A549 (cell line): ENCODE data around the gene PGBD5. TPM values are rescaled to one million over a fixed set of nuclear protein-coding genes. Genes with fewer than 3 reads are reported as not detected.

Experiments
- ATAC-seq, 2 experiments: fragments of 200-7000 bp in 1 of 2; fragments of >200 bp in 1 of 2; cut with Nextera tagmentation in 1 of 2; cut with Tn5 transposase in 1 of 2; 3 replicates each; pipeline versions ENCODE4 v1.8.0 to v1.9.1; 2018 to 2020; ENCODE audit warnings: mild to moderate bottlenecking in 1 of 2, moderate library complexity in 1 of 2
- CTCF ChIA-PET: fragments of 300-600 bp; sonication (Branson Sonifier 250); formaldehyde crosslinking; extraction: SDS; loops from one replicate; lab custom pipeline; 2021; ENCODE audit warnings: antibody characterized with exemption, inconsistent platforms; lab: Yijun Ruan, JAX
- POLR2A ChIA-PET: fragments of 350-600 bp; formaldehyde crosslinking; extraction: SDS; loops from one replicate; lab custom pipeline; 2021; ENCODE audit warnings: antibody characterized with exemption, inconsistent platforms; lab: Yijun Ruan, JAX
- DNase-seq, 2 experiments: peaks; one replicate each; pipeline versions ENCODE4 v3.0.0 to v3.0.0-alpha.2; 2011 to 2016; ENCODE audit warnings: low read depth in 1 of 2, low spot score in 1 of 2
- FAIRE-seq: peaks from 2 replicates; lab custom pipeline; 2011; peaks lifted over from hg19 to GRCh38; lab: Jason Lieb, UNC
- H3K27ac ChIP-seq, 2 experiments: fragments of >200 bp; sonication (Bioruptor Twin); formaldehyde crosslinking; 3 replicates each; pipeline ENCODE4 v1.5.1; 2016 to 2017
- H3K4me1 ChIP-seq: fragments of >200 bp; sonication (Bioruptor Twin); formaldehyde crosslinking; 3 replicates; pipeline ENCODE4 v1.6.1; 2016
- H3K4me2 ChIP-seq: fragments of >200 bp; sonication (Bioruptor Twin); formaldehyde crosslinking; 3 replicates; pipeline ENCODE4 v1.6.1; 2016
- H3K4me3 ChIP-seq: fragments of >200 bp; sonication (Bioruptor Twin); formaldehyde crosslinking; 3 replicates; pipeline ENCODE4 v1.5.1; 2016
- H3K9me3 ChIP-seq: fragments of >200 bp; sonication (Bioruptor Twin); formaldehyde crosslinking; 3 replicates; pipeline ENCODE4 v1.6.1; 2016
- EHF ChIP-seq: fragments of 250-450 bp; sonication (Bioruptor Pico); IDR thresholded peaks from 2 replicates; pipeline ENCODE4 v1.5.0; 2020; ENCODE audit warnings: mild to moderate bottlenecking
- FOSB ChIP-seq: fragments of 250-450 bp; sonication (Bioruptor Pico); IDR thresholded peaks from 2 replicates; pipeline ENCODE4 v1.5.0; 2020; ENCODE audit warnings: mild to moderate bottlenecking, moderate library complexity
- FOXS1 ChIP-seq: fragments of 250-450 bp; sonication (Bioruptor Pico); IDR thresholded peaks from 2 replicates; pipeline ENCODE4 v1.5.0; 2020; ENCODE audit warnings: mild to moderate bottlenecking, moderate library complexity
- GATA3 ChIP-seq: IDR thresholded peaks from 2 replicates; pipeline ENCODE4 v1.6.1; 2012; ENCODE audit warnings: borderline replicate concordance
- HEYL ChIP-seq: fragments of 250-450 bp; sonication (Bioruptor Pico); IDR thresholded peaks from 2 replicates; pipeline ENCODE4 v1.8.0; 2021; ENCODE audit warnings: mild to moderate bottlenecking, moderate library complexity
- HOXA7 ChIP-seq: fragments of 250-450 bp; sonication (Bioruptor Pico); IDR thresholded peaks from 2 replicates; pipeline ENCODE4 v1.5.0; 2020; ENCODE audit warnings: mild to moderate bottlenecking, moderate library complexity
- JUN ChIP-seq, 2 experiments: fragments of >200 bp; sonication (Bioruptor Twin); formaldehyde crosslinking; IDR thresholded peaks; 2 replicates in 1 of 2; 3 replicates in 1 of 2; pipeline ENCODE4 v1.6.1; 2016 to 2017
- RARB ChIP-seq: fragments of 250-450 bp; sonication (Bioruptor Pico); IDR thresholded peaks from 2 replicates; pipeline ENCODE4 v1.8.0; 2021; ENCODE audit warnings: mild to moderate bottlenecking, moderate library complexity
- SMC3 ChIP-seq: fragments of >200 bp; sonication (Bioruptor Twin); formaldehyde crosslinking; IDR thresholded peaks from 3 replicates; pipeline ENCODE4 v1.6.1; 2018; ENCODE audit warnings: inconsistent platforms
- ZFP36 ChIP-seq: fragments of 450-650 bp; IDR thresholded peaks from 2 replicates; pipeline ENCODE4 v1.6.1; 2014; ENCODE audit warnings: borderline replicate concordance; ENCODE audit not compliant: partially characterized antibody
- ZNF302 ChIP-seq: fragments of 250-450 bp; sonication (Bioruptor Pico); IDR thresholded peaks from 2 replicates; pipeline ENCODE4 v1.9.0; 2021; ENCODE audit warnings: inconsistent platforms, mild to moderate bottlenecking, moderate library complexity
- WGBS: methylation state at CpG from one replicate; pipeline ENCODE4 v1.1.6; 2017; ENCODE audit errors: missing lambda C conversion rate; 5-methylcytosine and 5-hydroxymethylcytosine counted together
- polyA plus RNA-seq, 4 experiments: library from polyadenylated mRNA; depleted of rRNA in 3 of 4; stranded (reverse); fragments of >200 nt; fragmentation: RNase III in 1 of 4; extraction: RNeasy Plus Mini Kit Qiagen cat#74134 plus additional on column Dnase treatment in 1 of 4; gene quantifications; 2 replicates in 3 of 4; 3 replicates in 1 of 4; pipeline ENCODE4 v1.2.3, GENCODE V29; 2011 to 2017
- TF ChIP-seq, protein P1 (sequence below): fragments of 250-450 bp; sonication (Bioruptor Pico); IDR thresholded peaks from 2 replicates; pipeline ENCODE4 v1.5.0; 2020; ENCODE audit warnings: low read depth, mild to moderate bottlenecking, moderate library complexity
- TF ChIP-seq, protein P2 (sequence below): fragments of 200-600 bp; sonication (generic); IDR thresholded peaks from 2 replicates; pipeline ENCODE4 v1.6.1; 2016; ENCODE audit warnings: antibody characterized with exemption, mild to moderate bottlenecking, moderate library complexity
- TF ChIP-seq, protein P3 (sequence below): fragments of >200 bp; sonication (Bioruptor Twin); formaldehyde crosslinking; IDR thresholded peaks from 3 replicates; pipeline ENCODE4 v1.5.1; 2016
- TF ChIP-seq, protein P4 (sequence below): fragments of 450-650 bp; IDR thresholded peaks from 2 replicates; pipeline ENCODE4 v1.6.1; 2014; ENCODE audit warnings: antibody characterized with exemption
- TF ChIP-seq, protein P5 (sequence below): IDR thresholded peaks from 2 replicates; pipeline ENCODE4 v1.6.1; 2012
- TF ChIP-seq, protein P6 (sequence below): fragments of >200 bp; sonication (Bioruptor Twin); formaldehyde crosslinking; IDR thresholded peaks from 3 replicates; pipeline ENCODE4 v1.6.1; 2016
- TF ChIP-seq, protein P7 (sequence below): fragments of 250-450 bp; sonication (Bioruptor Pico); IDR thresholded peaks from 2 replicates; pipeline ENCODE4 v1.5.0; 2021; ENCODE audit warnings: mild to moderate bottlenecking, moderate library complexity, borderline replicate concordance
- TF ChIP-seq, protein P8 (sequence below): fragments of 150-350 bp; IDR thresholded peaks from 2 replicates; pipeline ENCODE4 v1.6.1; 2014; ENCODE audit warnings: low read depth, mild to moderate bottlenecking, low read length

Gene PGBD5
- polyA plus RNA-seq, 2 of the 4 experiments (the other 2 are of a cell fraction) = 0.04 to 0.66 TPM

DNA sequence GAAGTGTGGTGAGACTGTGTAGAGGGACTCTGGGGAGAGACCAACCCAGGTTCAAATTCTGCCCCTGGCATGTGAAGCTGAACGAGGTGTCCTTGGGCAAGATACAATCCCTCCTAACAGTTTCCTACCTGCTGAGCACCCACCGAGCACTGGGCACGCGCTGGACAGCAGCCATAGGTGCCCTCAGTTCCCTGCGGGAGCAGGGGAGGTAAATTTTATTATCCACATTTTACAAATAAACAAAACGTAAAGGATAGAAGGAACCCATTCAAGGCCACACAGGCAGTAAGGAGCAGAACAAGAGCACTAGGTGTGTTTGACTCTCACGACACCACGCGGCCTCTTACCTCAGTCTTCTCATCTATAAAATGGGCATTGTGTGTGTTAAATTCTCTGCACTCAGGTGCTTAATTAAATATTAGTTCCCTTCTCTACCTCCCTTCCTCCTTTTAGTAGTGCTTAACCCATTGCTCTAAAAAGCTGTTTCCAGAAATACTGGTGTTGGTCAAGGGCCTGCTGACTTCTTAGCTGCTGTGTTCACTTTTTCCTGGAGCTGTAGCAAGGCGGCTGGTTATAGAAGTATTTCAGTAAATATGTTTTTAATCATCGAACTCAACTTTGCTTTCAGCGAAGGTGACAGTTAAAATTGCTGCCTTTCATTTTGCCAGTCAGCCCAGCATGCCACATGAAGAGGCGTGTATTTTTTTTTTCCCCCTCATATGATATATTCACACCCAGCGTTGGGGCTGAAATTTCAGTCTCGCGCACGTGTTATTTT is 41.6 kb downstream of the PGBD5 start:
- POLR2A ChIA-PET = no interaction called here
- 76% methylated on average over 17 of the region's 17 CpGs for WGBS
- H3K4me3 ChIP-seq = no peak overlapping the region
- FAIRE-seq (no peak), ATAC-seq (no peak), DNase-seq (no peak)
- CTCF ChIA-PET = interaction anchor here (1.5 kb wide), 1 partner anchor 20 kb away, joined by 3 read pairs; no protein-coding TSS in a partner anchor
- TF ChIP-seq FOXS1 (CRISPR knock-in tag) = no peak
- TF ChIP-seq ZNF302 (CRISPR knock-in tag) = no peak
- no peak for TF ChIP-seq SMC3
- TF ChIP-seq, protein P1, sequence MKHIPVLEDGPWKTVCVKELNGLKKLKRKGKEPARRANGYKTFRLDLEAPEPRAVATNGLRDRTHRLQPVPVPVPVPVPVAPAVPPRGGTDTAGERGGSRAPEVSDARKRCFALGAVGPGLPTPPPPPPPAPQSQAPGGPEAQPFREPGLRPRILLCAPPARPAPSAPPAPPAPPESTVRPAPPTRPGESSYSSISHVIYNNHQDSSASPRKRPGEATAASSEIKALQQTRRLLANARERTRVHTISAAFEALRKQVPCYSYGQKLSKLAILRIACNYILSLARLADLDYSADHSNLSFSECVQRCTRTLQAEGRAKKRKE (CRISPR knock-in tag) = no peak
- TF ChIP-seq, protein P2, sequence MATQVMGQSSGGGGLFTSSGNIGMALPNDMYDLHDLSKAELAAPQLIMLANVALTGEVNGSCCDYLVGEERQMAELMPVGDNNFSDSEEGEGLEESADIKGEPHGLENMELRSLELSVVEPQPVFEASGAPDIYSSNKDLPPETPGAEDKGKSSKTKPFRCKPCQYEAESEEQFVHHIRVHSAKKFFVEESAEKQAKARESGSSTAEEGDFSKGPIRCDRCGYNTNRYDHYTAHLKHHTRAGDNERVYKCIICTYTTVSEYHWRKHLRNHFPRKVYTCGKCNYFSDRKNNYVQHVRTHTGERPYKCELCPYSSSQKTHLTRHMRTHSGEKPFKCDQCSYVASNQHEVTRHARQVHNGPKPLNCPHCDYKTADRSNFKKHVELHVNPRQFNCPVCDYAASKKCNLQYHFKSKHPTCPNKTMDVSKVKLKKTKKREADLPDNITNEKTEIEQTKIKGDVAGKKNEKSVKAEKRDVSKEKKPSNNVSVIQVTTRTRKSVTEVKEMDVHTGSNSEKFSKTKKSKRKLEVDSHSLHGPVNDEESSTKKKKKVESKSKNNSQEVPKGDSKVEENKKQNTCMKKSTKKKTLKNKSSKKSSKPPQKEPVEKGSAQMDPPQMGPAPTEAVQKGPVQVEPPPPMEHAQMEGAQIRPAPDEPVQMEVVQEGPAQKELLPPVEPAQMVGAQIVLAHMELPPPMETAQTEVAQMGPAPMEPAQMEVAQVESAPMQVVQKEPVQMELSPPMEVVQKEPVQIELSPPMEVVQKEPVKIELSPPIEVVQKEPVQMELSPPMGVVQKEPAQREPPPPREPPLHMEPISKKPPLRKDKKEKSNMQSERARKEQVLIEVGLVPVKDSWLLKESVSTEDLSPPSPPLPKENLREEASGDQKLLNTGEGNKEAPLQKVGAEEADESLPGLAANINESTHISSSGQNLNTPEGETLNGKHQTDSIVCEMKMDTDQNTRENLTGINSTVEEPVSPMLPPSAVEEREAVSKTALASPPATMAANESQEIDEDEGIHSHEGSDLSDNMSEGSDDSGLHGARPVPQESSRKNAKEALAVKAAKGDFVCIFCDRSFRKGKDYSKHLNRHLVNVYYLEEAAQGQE = no peak
- TF ChIP-seq RARB = no peak
- TF ChIP-seq, protein P3, sequence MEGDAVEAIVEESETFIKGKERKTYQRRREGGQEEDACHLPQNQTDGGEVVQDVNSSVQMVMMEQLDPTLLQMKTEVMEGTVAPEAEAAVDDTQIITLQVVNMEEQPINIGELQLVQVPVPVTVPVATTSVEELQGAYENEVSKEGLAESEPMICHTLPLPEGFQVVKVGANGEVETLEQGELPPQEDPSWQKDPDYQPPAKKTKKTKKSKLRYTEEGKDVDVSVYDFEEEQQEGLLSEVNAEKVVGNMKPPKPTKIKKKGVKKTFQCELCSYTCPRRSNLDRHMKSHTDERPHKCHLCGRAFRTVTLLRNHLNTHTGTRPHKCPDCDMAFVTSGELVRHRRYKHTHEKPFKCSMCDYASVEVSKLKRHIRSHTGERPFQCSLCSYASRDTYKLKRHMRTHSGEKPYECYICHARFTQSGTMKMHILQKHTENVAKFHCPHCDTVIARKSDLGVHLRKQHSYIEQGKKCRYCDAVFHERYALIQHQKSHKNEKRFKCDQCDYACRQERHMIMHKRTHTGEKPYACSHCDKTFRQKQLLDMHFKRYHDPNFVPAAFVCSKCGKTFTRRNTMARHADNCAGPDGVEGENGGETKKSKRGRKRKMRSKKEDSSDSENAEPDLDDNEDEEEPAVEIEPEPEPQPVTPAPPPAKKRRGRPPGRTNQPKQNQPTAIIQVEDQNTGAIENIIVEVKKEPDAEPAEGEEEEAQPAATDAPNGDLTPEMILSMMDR = no peak
- no peak overlapping the region for H3K27ac ChIP-seq
- peaks cover 7% of the 10 kb centered on the region for H3K9me3 ChIP-seq
- H3K4me1 ChIP-seq = peaks cover 8% of the 10 kb centered on the region; the same call in 2 of the 3 replicates
- no peak overlapping the region for H3K4me2 ChIP-seq

DNA sequence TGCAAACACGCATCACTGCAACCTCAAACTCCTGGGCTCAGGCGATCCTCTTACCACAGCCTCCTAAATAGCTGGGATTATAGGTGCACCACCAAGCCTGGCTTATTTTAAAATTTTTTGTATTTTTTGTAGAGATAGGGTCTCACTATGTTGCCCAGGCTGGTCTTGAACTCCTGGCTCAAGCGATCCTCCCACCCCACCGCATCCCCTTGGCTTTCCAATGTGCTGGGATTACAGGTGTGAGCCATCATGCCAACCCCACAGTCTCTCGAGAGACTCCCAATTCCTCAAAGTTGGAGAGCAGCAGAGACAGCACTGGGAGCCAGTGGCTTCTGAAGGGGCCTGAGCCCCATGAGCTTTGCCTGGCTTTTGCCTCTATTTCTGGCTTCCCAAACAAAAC is 42.7 kb downstream of the PGBD5 start:
- POLR2A ChIA-PET = no interaction called here
- WGBS = 74% methylated on average over 5 of the region's 5 CpGs
- Histone ChIP-seq H3K27ac (no peak overlapping the region), H3K4me3 (no peak overlapping the region), H3K4me1 (peaks cover 8% of the 10 kb centered on the region; the same call in 2 of the 3 replicates), H3K9me3 (peaks cover 14% of the 10 kb centered on the region), H3K4me2 (no peak overlapping the region)
- no peak for DNase-seq
- no peak for FAIRE-seq
- TF ChIP-seq, protein P4, sequence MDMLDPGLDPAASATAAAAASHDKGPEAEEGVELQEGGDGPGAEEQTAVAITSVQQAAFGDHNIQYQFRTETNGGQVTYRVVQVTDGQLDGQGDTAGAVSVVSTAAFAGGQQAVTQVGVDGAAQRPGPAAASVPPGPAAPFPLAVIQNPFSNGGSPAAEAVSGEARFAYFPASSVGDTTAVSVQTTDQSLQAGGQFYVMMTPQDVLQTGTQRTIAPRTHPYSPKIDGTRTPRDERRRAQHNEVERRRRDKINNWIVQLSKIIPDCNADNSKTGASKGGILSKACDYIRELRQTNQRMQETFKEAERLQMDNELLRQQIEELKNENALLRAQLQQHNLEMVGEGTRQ = no peak
- TF ChIP-seq, protein P5, sequence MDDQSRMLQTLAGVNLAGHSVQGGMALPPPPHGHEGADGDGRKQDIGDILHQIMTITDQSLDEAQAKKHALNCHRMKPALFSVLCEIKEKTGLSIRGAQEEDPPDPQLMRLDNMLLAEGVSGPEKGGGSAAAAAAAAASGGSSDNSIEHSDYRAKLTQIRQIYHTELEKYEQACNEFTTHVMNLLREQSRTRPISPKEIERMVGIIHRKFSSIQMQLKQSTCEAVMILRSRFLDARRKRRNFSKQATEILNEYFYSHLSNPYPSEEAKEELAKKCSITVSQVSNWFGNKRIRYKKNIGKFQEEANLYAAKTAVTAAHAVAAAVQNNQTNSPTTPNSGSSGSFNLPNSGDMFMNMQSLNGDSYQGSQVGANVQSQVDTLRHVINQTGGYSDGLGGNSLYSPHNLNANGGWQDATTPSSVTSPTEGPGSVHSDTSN = no peak
- TF ChIP-seq ZFP36 = no peak
- TF ChIP-seq HEYL (CRISPR knock-in tag) = no peak
- TF ChIP-seq HOXA7 = no peak
- TF ChIP-seq, protein P6, sequence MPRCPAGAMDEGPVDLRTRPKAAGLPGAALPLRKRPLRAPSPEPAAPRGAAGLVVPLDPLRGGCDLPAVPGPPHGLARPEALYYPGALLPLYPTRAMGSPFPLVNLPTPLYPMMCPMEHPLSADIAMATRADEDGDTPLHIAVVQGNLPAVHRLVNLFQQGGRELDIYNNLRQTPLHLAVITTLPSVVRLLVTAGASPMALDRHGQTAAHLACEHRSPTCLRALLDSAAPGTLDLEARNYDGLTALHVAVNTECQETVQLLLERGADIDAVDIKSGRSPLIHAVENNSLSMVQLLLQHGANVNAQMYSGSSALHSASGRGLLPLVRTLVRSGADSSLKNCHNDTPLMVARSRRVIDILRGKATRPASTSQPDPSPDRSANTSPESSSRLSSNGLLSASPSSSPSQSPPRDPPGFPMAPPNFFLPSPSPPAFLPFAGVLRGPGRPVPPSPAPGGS = no peak
- TF ChIP-seq, protein P7, sequence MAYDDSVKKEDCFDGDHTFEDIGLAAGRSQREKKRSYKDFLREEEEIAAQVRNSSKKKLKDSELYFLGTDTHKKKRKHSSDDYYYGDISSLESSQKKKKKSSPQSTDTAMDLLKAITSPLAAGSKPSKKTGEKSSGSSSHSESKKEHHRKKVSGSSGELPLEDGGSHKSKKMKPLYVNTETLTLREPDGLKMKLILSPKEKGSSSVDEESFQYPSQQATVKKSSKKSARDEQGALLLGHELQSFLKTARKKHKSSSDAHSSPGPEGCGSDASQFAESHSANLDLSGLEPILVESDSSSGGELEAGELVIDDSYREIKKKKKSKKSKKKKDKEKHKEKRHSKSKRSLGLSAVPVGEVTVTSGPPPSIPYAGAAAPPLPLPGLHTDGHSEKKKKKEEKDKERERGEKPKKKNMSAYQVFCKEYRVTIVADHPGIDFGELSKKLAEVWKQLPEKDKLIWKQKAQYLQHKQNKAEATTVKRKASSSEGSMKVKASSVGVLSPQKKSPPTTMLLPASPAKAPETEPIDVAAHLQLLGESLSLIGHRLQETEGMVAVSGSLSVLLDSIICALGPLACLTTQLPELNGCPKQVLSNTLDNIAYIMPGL (CRISPR knock-in tag) = no peak
- TF ChIP-seq, protein P8, sequence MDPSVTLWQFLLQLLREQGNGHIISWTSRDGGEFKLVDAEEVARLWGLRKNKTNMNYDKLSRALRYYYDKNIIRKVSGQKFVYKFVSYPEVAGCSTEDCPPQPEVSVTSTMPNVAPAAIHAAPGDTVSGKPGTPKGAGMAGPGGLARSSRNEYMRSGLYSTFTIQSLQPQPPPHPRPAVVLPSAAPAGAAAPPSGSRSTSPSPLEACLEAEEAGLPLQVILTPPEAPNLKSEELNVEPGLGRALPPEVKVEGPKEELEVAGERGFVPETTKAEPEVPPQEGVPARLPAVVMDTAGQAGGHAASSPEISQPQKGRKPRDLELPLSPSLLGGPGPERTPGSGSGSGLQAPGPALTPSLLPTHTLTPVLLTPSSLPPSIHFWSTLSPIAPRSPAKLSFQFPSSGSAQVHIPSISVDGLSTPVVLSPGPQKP = no peak
- no peak for TF ChIP-seq JUN (IDR thresholded peaks at IDR 0.05)
- TF ChIP-seq GATA3 = no peak
- TF ChIP-seq FOSB (CRISPR knock-in tag) = no peak
- TF ChIP-seq EHF (CRISPR knock-in tag) = no peak
- ATAC-seq = no peak
- CTCF ChIA-PET = interaction anchor here (0.6 to 1.5 kb wide), 2 partner anchors 19 to 25 kb away, joined by 3 read pairs; no protein-coding TSS in a partner anchor
